ENCODE measurements around the gene SRP19. TPM values are rescaled to one million over a fixed set of nuclear protein-coding genes. Genes with fewer than 3 reads are reported as not detected.

SRP19 gene
- total RNA-seq, 2 donors from 2014 or later, result 65.4 to 65.7 TPM

DNA sequence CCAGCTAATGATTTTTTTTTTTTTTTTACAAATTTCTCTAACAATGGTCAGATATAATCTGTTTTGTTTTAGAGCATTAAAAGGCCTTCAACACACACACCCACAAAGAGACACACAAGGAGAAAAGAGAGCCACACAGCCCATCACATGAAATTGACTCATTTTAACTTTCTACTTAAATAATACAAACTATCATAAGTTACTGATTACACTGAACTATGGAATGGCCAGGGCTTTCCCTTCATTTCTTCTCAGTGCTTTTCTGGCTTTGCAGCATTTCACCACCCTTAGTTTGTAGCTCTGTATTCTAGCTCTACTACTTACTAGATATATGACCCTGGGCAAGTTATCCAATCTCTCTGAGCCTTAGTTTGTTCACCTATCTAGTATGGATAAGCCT, 47.8 kb downstream of the SRP19 start:
- H3K4me3 Mint-ChIP-seq, result no peak overlapping the region
- no peak overlapping the region for H3K27ac Mint-ChIP-seq
- Histone ChIP-seq H3K9me3 (ENCODE audit: control insufficient read depth, low read length) (no peaks in the 10 kb centered on the region), H3K27me3 (ENCODE audit: control insufficient read depth, insufficient read depth, low read length, poor library complexity, severe bottlenecking) (no peaks in the 10 kb centered on the region), H3K36me3 (ENCODE audit: control insufficient read depth, insufficient read depth, low read length) (peaks cover 23% of the 10 kb centered on the region), H3K4me1 (ENCODE audit: control insufficient read depth, insufficient read depth, low read length) (no peaks in the 10 kb centered on the region), H3K9ac (ENCODE audit: extremely low read depth, low read length, poor library complexity, severe bottlenecking) (no peak overlapping the region), H3K27ac (ENCODE audit: low read depth, low read length) (no peak overlapping the region), H3K4me3 (ENCODE audit: low read length) (no peak overlapping the region)
- H3K4me1 Mint-ChIP-seq, result peaks cover 9% of the 10 kb centered on the region
- no peaks in the 10 kb centered on the region for H3K27me3 Mint-ChIP-seq (ENCODE audit: insufficient read depth)
- DNase-seq, result no peak
- H3K9me3 Mint-ChIP-seq, result no peaks in the 10 kb centered on the region
- TF ChIP-seq, protein P1, sequence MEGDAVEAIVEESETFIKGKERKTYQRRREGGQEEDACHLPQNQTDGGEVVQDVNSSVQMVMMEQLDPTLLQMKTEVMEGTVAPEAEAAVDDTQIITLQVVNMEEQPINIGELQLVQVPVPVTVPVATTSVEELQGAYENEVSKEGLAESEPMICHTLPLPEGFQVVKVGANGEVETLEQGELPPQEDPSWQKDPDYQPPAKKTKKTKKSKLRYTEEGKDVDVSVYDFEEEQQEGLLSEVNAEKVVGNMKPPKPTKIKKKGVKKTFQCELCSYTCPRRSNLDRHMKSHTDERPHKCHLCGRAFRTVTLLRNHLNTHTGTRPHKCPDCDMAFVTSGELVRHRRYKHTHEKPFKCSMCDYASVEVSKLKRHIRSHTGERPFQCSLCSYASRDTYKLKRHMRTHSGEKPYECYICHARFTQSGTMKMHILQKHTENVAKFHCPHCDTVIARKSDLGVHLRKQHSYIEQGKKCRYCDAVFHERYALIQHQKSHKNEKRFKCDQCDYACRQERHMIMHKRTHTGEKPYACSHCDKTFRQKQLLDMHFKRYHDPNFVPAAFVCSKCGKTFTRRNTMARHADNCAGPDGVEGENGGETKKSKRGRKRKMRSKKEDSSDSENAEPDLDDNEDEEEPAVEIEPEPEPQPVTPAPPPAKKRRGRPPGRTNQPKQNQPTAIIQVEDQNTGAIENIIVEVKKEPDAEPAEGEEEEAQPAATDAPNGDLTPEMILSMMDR (conservative IDR thresholded peaks at IDR 0.05), result no peak
- H3K36me3 Mint-ChIP-seq (ENCODE audit: low read depth), result peaks cover 38% of the 10 kb centered on the region

DNA sequence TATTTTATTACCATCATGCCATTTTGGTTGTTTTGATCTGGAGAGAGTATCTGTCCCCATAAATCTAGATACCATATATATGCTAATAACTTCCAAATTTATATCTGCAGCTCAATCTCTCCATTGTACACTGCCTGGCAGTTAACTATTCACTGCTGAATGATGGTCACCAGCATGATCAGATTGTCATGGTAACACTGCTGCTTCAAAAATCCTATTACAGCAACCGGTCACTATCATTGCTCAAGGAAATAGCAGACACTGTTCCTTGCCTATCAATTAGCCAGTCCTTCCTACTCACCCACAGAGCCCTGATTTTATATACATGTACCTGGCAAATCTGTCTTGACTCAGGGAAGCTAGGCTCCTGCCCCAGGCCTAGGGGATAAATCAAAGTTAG, 49.4 kb downstream of the SRP19 start:
- Histone ChIP-seq H3K27me3 (ENCODE audit: control insufficient read depth, insufficient read depth, low read length, poor library complexity, severe bottlenecking) (no peaks in the 10 kb centered on the region), H3K36me3 (ENCODE audit: control insufficient read depth, insufficient read depth, low read length) (peaks cover 32% of the 10 kb centered on the region), H3K9me3 (ENCODE audit: control insufficient read depth, low read length) (no peaks in the 10 kb centered on the region), H3K9ac (ENCODE audit: extremely low read depth, low read length, poor library complexity, severe bottlenecking) (no peak overlapping the region), H3K4me1 (ENCODE audit: control insufficient read depth, insufficient read depth, low read length) (no peaks in the 10 kb centered on the region), H3K4me3 (ENCODE audit: low read length) (no peak overlapping the region), H3K27ac (ENCODE audit: low read depth, low read length) (no peak overlapping the region)
- Mint-ChIP-seq H3K4me3 (no peak overlapping the region), H3K4me1 (peaks cover 9% of the 10 kb centered on the region), H3K27ac (no peak overlapping the region), H3K9me3 (no peaks in the 10 kb centered on the region), H3K27me3 (ENCODE audit: insufficient read depth) (no peaks in the 10 kb centered on the region), H3K36me3 (ENCODE audit: low read depth) (peaks cover 44% of the 10 kb centered on the region)
- 94% methylated on average over 1 of the region's 1 CpG; no CpG with 5 or more reads in 1 of the 2 experiments for WGBS, 2 experiments (ENCODE audit: insufficient coverage in 1 of 2, insufficient read length in 1 of 2)
- DNase-seq, result no peak
- TF ChIP-seq, protein P1 (conservative IDR thresholded peaks at IDR 0.05), result no peak

DNA sequence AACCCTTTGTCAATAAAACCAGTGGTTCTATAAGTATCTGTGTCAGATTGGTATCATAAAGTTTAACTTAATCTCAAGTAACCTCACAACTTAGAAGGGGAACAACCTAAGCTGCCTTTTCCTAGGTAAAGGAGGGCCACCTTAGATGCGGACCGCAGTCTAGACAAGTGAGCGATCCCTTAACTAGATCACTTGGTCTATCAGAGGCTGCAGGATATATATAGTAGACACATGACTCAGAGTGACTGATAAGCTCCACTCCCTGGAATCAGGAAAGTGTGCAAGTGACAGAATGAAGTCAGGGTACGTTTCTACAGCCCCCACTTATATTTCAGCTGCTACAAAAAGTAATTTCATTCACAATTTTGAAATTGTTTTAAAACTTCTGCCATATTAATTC, 53.5 kb downstream of the SRP19 start:
- Mint-ChIP-seq H3K9me3 (no peaks in the 10 kb centered on the region), H3K36me3 (ENCODE audit: low read depth) (peaks cover 54% of the 10 kb centered on the region), H3K27me3 (ENCODE audit: insufficient read depth) (no peaks in the 10 kb centered on the region), H3K4me3 (no peak overlapping the region), H3K4me1 (peaks cover 23% of the 10 kb centered on the region), H3K27ac (no peak overlapping the region)
- TF ChIP-seq, protein P1 (conservative IDR thresholded peaks at IDR 0.05), result no peak
- DNase-seq, result no peak
- H3K36me3 ChIP-seq (ENCODE audit: control insufficient read depth, insufficient read depth, low read length), result peaks cover 45% of the 10 kb centered on the region
- WGBS, 2 experiments (ENCODE audit: insufficient coverage in 1 of 2, insufficient read length in 1 of 2), result 95 to 100% methylated on average over 1 to 4 of the region's 4 CpGs
- H3K27me3 ChIP-seq (ENCODE audit: control insufficient read depth, insufficient read depth, low read length, poor library complexity, severe bottlenecking), result no peaks in the 10 kb centered on the region
- H3K9me3 ChIP-seq (ENCODE audit: control insufficient read depth, low read length), result no peaks in the 10 kb centered on the region
- no peak overlapping the region for H3K9ac ChIP-seq (ENCODE audit: extremely low read depth, low read length, poor library complexity, severe bottlenecking)
- no peak overlapping the region for H3K27ac ChIP-seq (ENCODE audit: low read depth, low read length)
- no peak overlapping the region for H3K4me3 ChIP-seq (ENCODE audit: low read length)
- H3K4me1 ChIP-seq (ENCODE audit: control insufficient read depth, insufficient read depth, low read length), result peaks cover 4% of the 10 kb centered on the region
